Measurements from ENCODE around the gene CPNE2. TPM values are rescaled to one million over a fixed set of nuclear protein-coding genes. Genes with fewer than 3 reads are reported as not detected.
"Not testable (repeated sequence)": the region's sequence is repeated elsewhere in the genome, so short reads cannot be mapped to it uniquely, and the experiment has no call there.

CPNE2 gene
- total RNA-seq, 2 donors from 2014 or later, result 3.8 to 4.4 TPM

GRCh38 chr16:57082664-57083063 is 9.7 kb upstream of the CPNE2 start:
- ATAC-seq (replicated peaks), result no peak
- no peaks in the 10 kb centered on the region for H3K9me3 Mint-ChIP-seq
- H3K27ac Mint-ChIP-seq, result no peak overlapping the region
- peaks cover 34% of the 10 kb centered on the region for H3K36me3 Mint-ChIP-seq (ENCODE audit: low read depth)
- H3K27me3 Mint-ChIP-seq, result no peaks in the 10 kb centered on the region
- no peak overlapping the region for H3K4me3 Mint-ChIP-seq
- H3K4me1 Mint-ChIP-seq, result peaks cover 5% of the 10 kb centered on the region

GRCh38 chr16:57083485-57084126 is 8.8 kb upstream of the CPNE2 start:
- H3K4me1 Mint-ChIP-seq, result peaks cover 5% of the 10 kb centered on the region
- H3K36me3 Mint-ChIP-seq (ENCODE audit: low read depth), result peaks cover 31% of the 10 kb centered on the region
- no peak overlapping the region for H3K4me3 Mint-ChIP-seq
- H3K9me3 Mint-ChIP-seq, result no peaks in the 10 kb centered on the region
- no peak for ATAC-seq (replicated peaks)
- peak overlapping the region; percentile 56 for H3K27ac Mint-ChIP-seq
- H3K27me3 Mint-ChIP-seq, result no peaks in the 10 kb centered on the region

GRCh38 chr16:57084257-57084770 is 8.1 kb upstream of the CPNE2 start:
- Mint-ChIP-seq H3K36me3 (ENCODE audit: low read depth) (peaks cover 24% of the 10 kb centered on the region), H3K9me3 (no peaks in the 10 kb centered on the region), H3K27me3 (no peaks in the 10 kb centered on the region), H3K4me1 (peaks cover 5% of the 10 kb centered on the region), H3K4me3 (no peak overlapping the region), H3K27ac (peak overlapping the region; percentile 56)
- ATAC-seq (replicated peaks), result peak; percentile 77

- Mint-ChIP-seq H3K4me1 (peaks cover 5% of the 10 kb centered on the region), H3K27ac (peak overlapping the region; percentile 56), H3K4me3 (no peak overlapping the region), H3K27me3 (no peaks in the 10 kb centered on the region), H3K9me3 (no peaks in the 10 kb centered on the region), H3K36me3 (ENCODE audit: low read depth) (peaks cover 17% of the 10 kb centered on the region)
- no peak for ATAC-seq (replicated peaks)
These were observed 7.4 kb upstream of the CPNE2 start for GRCh38 chr16:57084996-57085395.

- no peaks in the 10 kb centered on the region for H3K9me3 Mint-ChIP-seq
- no peak overlapping the region for H3K27ac Mint-ChIP-seq
- H3K4me1 Mint-ChIP-seq, result peaks cover 5% of the 10 kb centered on the region
- H3K4me3 Mint-ChIP-seq, result no peak overlapping the region
- no peak for ATAC-seq (replicated peaks)
- peaks cover 7% of the 10 kb centered on the region for H3K36me3 Mint-ChIP-seq (ENCODE audit: low read depth)
- H3K27me3 Mint-ChIP-seq, result no peaks in the 10 kb centered on the region
These were observed 5.4 kb upstream of the CPNE2 start for GRCh38 chr16:57087003-57087402.

GRCh38 chr16:57089406-57089805 is 3.0 kb upstream of the CPNE2 start:
- Mint-ChIP-seq H3K9me3 (no peaks in the 10 kb centered on the region), H3K4me1 (peaks cover under 1% of the 10 kb centered on the region), H3K27me3 (no peaks in the 10 kb centered on the region), H3K27ac (no peak overlapping the region), H3K36me3 (ENCODE audit: low read depth) (no peaks in the 10 kb centered on the region), H3K4me3 (no peak overlapping the region)
- no peak for ATAC-seq (replicated peaks)

GRCh38 chr16:57091200-57091974 is 996 bp upstream of the CPNE2 start:
- Mint-ChIP-seq H3K27ac (no peak overlapping the region), H3K9me3 (no peaks in the 10 kb centered on the region), H3K27me3 (no peaks in the 10 kb centered on the region), H3K4me1 (no peaks in the 10 kb centered on the region), H3K4me3 (peak overlapping the region; percentile 39), H3K36me3 (ENCODE audit: low read depth) (no peaks in the 10 kb centered on the region)
- no peak for ATAC-seq (replicated peaks)

GRCh38 chr16:57092786-57093411 is 516 bp downstream of the CPNE2 start:
- H3K4me1 Mint-ChIP-seq, result no peaks in the 10 kb centered on the region
- peak; percentile 72 for ATAC-seq (replicated peaks)
- H3K36me3 Mint-ChIP-seq (ENCODE audit: low read depth), result no peaks in the 10 kb centered on the region
- no peak overlapping the region for H3K27ac Mint-ChIP-seq
- H3K27me3 Mint-ChIP-seq, result no peaks in the 10 kb centered on the region
- peak overlapping the region; percentile 73 for H3K4me3 Mint-ChIP-seq
- H3K9me3 Mint-ChIP-seq, result no peaks in the 10 kb centered on the region

- Mint-ChIP-seq H3K27ac (no peak overlapping the region), H3K27me3 (no peaks in the 10 kb centered on the region), H3K9me3 (no peaks in the 10 kb centered on the region), H3K4me3 (peak overlapping the region; percentile 73), H3K36me3 (ENCODE audit: low read depth) (no peaks in the 10 kb centered on the region), H3K4me1 (no peaks in the 10 kb centered on the region)
- no peak for ATAC-seq (replicated peaks)
These were observed 1.5 kb downstream of the CPNE2 start for GRCh38 chr16:57093666-57094564.

- no peak overlapping the region for H3K27ac Mint-ChIP-seq
- H3K4me3 Mint-ChIP-seq, result no peak overlapping the region
- H3K9me3 Mint-ChIP-seq, result no peaks in the 10 kb centered on the region
- ATAC-seq (replicated peaks), result no peak
- no peaks in the 10 kb centered on the region for H3K27me3 Mint-ChIP-seq
- peaks cover under 1% of the 10 kb centered on the region for H3K4me1 Mint-ChIP-seq
- H3K36me3 Mint-ChIP-seq (ENCODE audit: low read depth), result no peaks in the 10 kb centered on the region
These were observed 2.5 kb downstream of the CPNE2 start for GRCh38 chr16:57094911-57095310.

- Mint-ChIP-seq H3K27ac (no peak overlapping the region), H3K36me3 (ENCODE audit: low read depth) (no peaks in the 10 kb centered on the region), H3K4me1 (peaks cover 4% of the 10 kb centered on the region), H3K4me3 (no peak overlapping the region), H3K9me3 (no peaks in the 10 kb centered on the region), H3K27me3 (no peaks in the 10 kb centered on the region)
- no peak for ATAC-seq (replicated peaks)
These were observed 3.8 kb downstream of the CPNE2 start for GRCh38 chr16:57096192-57096591.

- ATAC-seq (replicated peaks), result no peak
- no peak overlapping the region for H3K27ac Mint-ChIP-seq
- peaks cover 4% of the 10 kb centered on the region for H3K4me1 Mint-ChIP-seq
- no peak overlapping the region for H3K4me3 Mint-ChIP-seq
- no peaks in the 10 kb centered on the region for H3K27me3 Mint-ChIP-seq
- no peaks in the 10 kb centered on the region for H3K36me3 Mint-ChIP-seq (ENCODE audit: low read depth)
- H3K9me3 Mint-ChIP-seq, result no peaks in the 10 kb centered on the region
These were observed 4.4 kb downstream of the CPNE2 start for GRCh38 chr16:57096793-57097192.

- no peak overlapping the region for H3K4me3 Mint-ChIP-seq
- H3K27me3 Mint-ChIP-seq, result no peaks in the 10 kb centered on the region
- H3K9me3 Mint-ChIP-seq, result no peaks in the 10 kb centered on the region
- H3K4me1 Mint-ChIP-seq, result peaks cover 4% of the 10 kb centered on the region
- ATAC-seq (replicated peaks), result no peak
- no peaks in the 10 kb centered on the region for H3K36me3 Mint-ChIP-seq (ENCODE audit: low read depth)
- H3K27ac Mint-ChIP-seq, result no peak overlapping the region
These were observed 5.9 kb downstream of the CPNE2 start for GRCh38 chr16:57098188-57098841.

- H3K27me3 Mint-ChIP-seq; H3K36me3 Mint-ChIP-seq (ENCODE audit: low read depth); H3K9me3 Mint-ChIP-seq; H3K4me3 Mint-ChIP-seq; H3K27ac Mint-ChIP-seq; H3K4me1 Mint-ChIP-seq; ATAC-seq (replicated peaks): not testable (repeated sequence)
These were observed 7.6 kb downstream of the CPNE2 start for GRCh38 chr16:57099965-57100364.
